Endothelial cell of umbilical vein (primary cell): ENCODE data around the gene TMEM87B.

Experiments
- CTCF ChIP-seq, 2 donors: IDR thresholded peaks; 1 replicate in 1 of 2; 2 replicates in 1 of 2; pipeline ENCODE4 v1.5.1; 2011; ENCODE audit warnings: low read length in 2 of 2, mild to moderate bottlenecking in 2 of 2, moderate library complexity in 2 of 2, control low read depth in 1 of 2, inconsistent platforms in 1 of 2, low read depth in 1 of 2; ENCODE audit not compliant: insufficient read depth in 1 of 2; ENCODE audit errors: extremely low read depth in 1 of 2
- EZH2 ChIP-seq: IDR thresholded peaks from 2 replicates; pipeline ENCODE4 v1.6.1; 2012; ENCODE audit warnings: borderline replicate concordance, low read depth, mild to moderate bottlenecking, moderate library complexity, low read length, inconsistent platforms; ENCODE audit not compliant: severe bottlenecking
- FOS ChIP-seq: IDR thresholded peaks from 2 replicates; pipeline ENCODE4 v1.6.1; 2011; ENCODE audit warnings: mild to moderate bottlenecking, low read length, moderate library complexity, borderline replicate concordance; ENCODE audit not compliant: insufficient read depth
- MAX ChIP-seq: IDR thresholded peaks from 2 replicates; pipeline ENCODE4 v1.6.1; 2011; ENCODE audit not compliant: insufficient read depth, insufficient read length
- MYC ChIP-seq: IDR thresholded peaks from one replicate; pipeline ENCODE4 v1.6.1; 2011; ENCODE audit warnings: mild to moderate bottlenecking, low read depth, low read length
- POLR2A ChIP-seq: IDR thresholded peaks from 2 replicates; pipeline ENCODE4 v1.6.1; 2012; ENCODE audit warnings: low read depth, mild to moderate bottlenecking, control low read depth, low read length
- POLR2AphosphoS5 ChIP-seq: IDR thresholded peaks from 2 replicates; pipeline ENCODE4 v1.6.1; 2012; ENCODE audit warnings: low read depth, mild to moderate bottlenecking, control low read depth, low read length, moderate library complexity; ENCODE audit not compliant: insufficient read depth

- TF ChIP-seq POLR2AphosphoS5, result no peak
- no peak for TF ChIP-seq FOS
- TF ChIP-seq CTCF (IDR thresholded peaks at IDR 0.05; ENCODE audit: extremely low read depth in 1 of 2, insufficient read depth in 1 of 2, low read depth in 1 of 2, low read length in 2 of 2), result no peak
- no peak for TF ChIP-seq MAX
- TF ChIP-seq POLR2A, result no peak
- no peak for TF ChIP-seq EZH2
- no peak for TF ChIP-seq MYC
Observed at GRCh38 chr2:112010751-112011150, 44.3 kb upstream of the TMEM87B start.
